B cell (primary cell): ENCODE data around the gene SDK1. TPM values are rescaled to one million over a fixed set of nuclear protein-coding genes. Genes with fewer than 3 reads are reported as not detected.

Source experiments
- ATAC-seq: fragments of 200-7000 bp; cut with Tn5 transposase; one replicate; pipeline ENCODE4 v1.10.0; 2021; ENCODE audit warnings: low read depth, mild to moderate bottlenecking, moderate number of reproducible peaks, moderate library complexity
- CTCF ChIA-PET: fragments of 350-600 bp; sonication (Branson Sonifier 250); formaldehyde crosslinking; loops from one replicate; lab custom pipeline; 2021; ENCODE audit warnings: antibody characterized with exemption, inconsistent platforms; lab: Charles Lee
- POLR2A ChIA-PET: fragments of 350-600 bp; sonication (Branson Sonifier 250); formaldehyde crosslinking; loops from one replicate; lab custom pipeline; 2021; ENCODE audit warnings: antibody characterized with exemption; lab: Charles Lee
- DNase-seq: peaks from one replicate; pipeline ENCODE4 v3.0.0; 2013
- H2AFZ ChIP-seq: 2 replicates; pipeline ENCODE4 v1.6.1; 2012; ENCODE audit warnings: mild to moderate bottlenecking, low read depth, low read length; ENCODE audit not compliant: insufficient read depth, poor library complexity, severe bottlenecking
- H3K27ac ChIP-seq, 2 donors: 1 replicate in 1 of 2; 2 replicates in 1 of 2; pipeline ENCODE4 v1.5.1; 2012 to 2013; ENCODE audit warnings: low read length in 2 of 2, mild to moderate bottlenecking in 2 of 2, moderate library complexity in 1 of 2
- H3K27me3 ChIP-seq, 4 experiments: fragments of 200-600 bp in 1 of 4; sonication (generic) in 1 of 4; replicated peaks in 1 of 4; 1 replicate in 2 of 4; 2 replicates in 2 of 4; pipeline versions ENCODE4 v1.6.1 to v1.7.0; 2013 to 2016; ENCODE audit warnings: low read length in 3 of 4, mild to moderate bottlenecking in 2 of 4, mixed read lengths in 1 of 4, moderate library complexity in 1 of 4; ENCODE audit not compliant: insufficient read depth in 4 of 4, control insufficient read depth in 3 of 4; ENCODE audit errors: control extremely low read depth in 1 of 4
- H3K36me3 ChIP-seq, 2 experiments: replicated peaks in 1 of 2; 1 replicate in 1 of 2; 2 replicates in 1 of 2; pipeline versions ENCODE4 v1.6.1 to v1.7.1; 2013; ENCODE audit warnings: low read length in 1 of 2; ENCODE audit not compliant: insufficient read depth in 2 of 2, control insufficient read depth in 1 of 2; ENCODE audit errors: control extremely low read depth in 1 of 2, extremely low read depth in 1 of 2
- H3K4me1 ChIP-seq, 2 donors: fragments of 200-600 bp in 1 of 2; sonication (generic) in 1 of 2; 1 replicate in 1 of 2; 2 replicates in 1 of 2; pipeline versions ENCODE4 v1.5.1 to v1.6.1; 2013 to 2017; ENCODE audit warnings: low read length in 2 of 2; ENCODE audit not compliant: control insufficient read depth in 2 of 2, insufficient read depth in 2 of 2
- H3K4me2 ChIP-seq: replicated peaks from 2 replicates; pipeline ENCODE3; 2012; ENCODE audit warnings: mild to moderate bottlenecking, low read depth, low read length; ENCODE audit not compliant: poor library complexity, severe bottlenecking
- H3K4me3 ChIP-seq, 5 experiments: fragments of 200-600 bp in 1 of 5; sonication (generic) in 1 of 5; 1 replicate in 3 of 5; 2 replicates in 2 of 5; pipeline versions ENCODE4 v1.5.1 to v1.7.0; 2011 to 2016; ENCODE audit warnings: low read length in 4 of 5, mild to moderate bottlenecking in 4 of 5, low read depth in 2 of 5, control low read depth in 1 of 5, moderate library complexity in 1 of 5; ENCODE audit not compliant: insufficient read depth in 1 of 5; ENCODE audit errors: control extremely low read depth in 1 of 5, extremely low read depth in 1 of 5
- H3K79me2 ChIP-seq: fragments of 200-600 bp; sonication (generic); one replicate; pipeline ENCODE4 v1.6.0; 2016; ENCODE audit warnings: low read length; ENCODE audit not compliant: control insufficient read depth, insufficient read depth
- H3K9ac ChIP-seq: fragments of 200-600 bp; sonication (generic); 2 replicates; pipeline ENCODE4 v1.6.1; 2017; ENCODE audit warnings: mild to moderate bottlenecking, low read length, moderate library complexity
- H3K9me3 ChIP-seq, 3 donors: one replicate each; pipeline versions ENCODE4 v1.6.1 to v1.7.1; 2013; ENCODE audit warnings: low read length in 2 of 3; ENCODE audit not compliant: control insufficient read depth in 2 of 3, insufficient read depth in 1 of 3; ENCODE audit errors: control extremely low read depth in 1 of 3
- H4K20me1 ChIP-seq: 2 replicates; pipeline ENCODE4 v1.6.0; 2012; ENCODE audit warnings: mild to moderate bottlenecking, low read length; ENCODE audit not compliant: insufficient read depth, control insufficient read depth, poor library complexity, severe bottlenecking
- H3K27ac Mint-ChIP-seq: one replicate; pipeline ENCODE4 v1.8.0; 2021; ENCODE audit warnings: mixed read lengths
- H3K27me3 Mint-ChIP-seq: one replicate; pipeline ENCODE4 v1.8.0; 2021; ENCODE audit warnings: mixed read lengths
- H3K4me1 Mint-ChIP-seq: one replicate; pipeline ENCODE4 v1.8.0; 2021; ENCODE audit warnings: mixed read lengths
- H3K4me3 Mint-ChIP-seq: one replicate; pipeline ENCODE4 v1.8.0; 2021; ENCODE audit warnings: mixed read lengths
- H3K9me3 Mint-ChIP-seq: one replicate; pipeline ENCODE4 v1.8.0; 2022; ENCODE audit warnings: mixed read lengths; ENCODE audit not compliant: insufficient read depth
- CTCF ChIP-seq: fragments of 200-600 bp; IDR thresholded peaks from one replicate; pipeline ENCODE4 v1.8.0; 2022; ENCODE audit warnings: antibody characterized with exemption, mild to moderate bottlenecking
- EZH2 ChIP-seq: IDR thresholded peaks from 2 replicates; pipeline ENCODE4 v1.6.1; 2012; ENCODE audit warnings: borderline replicate concordance, low read depth, mild to moderate bottlenecking, moderate library complexity, low read length; ENCODE audit not compliant: insufficient read depth, poor library complexity, severe bottlenecking
- WGBS: methylation state at CpG from one replicate; pipeline ENCODE4 v1.1.5; 2013; ENCODE audit warnings: missing lambda C conversion rate; ENCODE audit not compliant: insufficient coverage; 5-methylcytosine and 5-hydroxymethylcytosine counted together
- intact Hi-C: fragments of 100-400 bp; cut with micrococcal nuclease; formaldehyde crosslinking; loops from one replicate; pipeline ENCODE4 v1.10.0; 2022
- polyA plus RNA-seq: library from polyadenylated mRNA; depleted of rRNA; stranded (reverse); fragments of >200 nt; gene quantifications from 2 replicates; pipeline ENCODE4 v1.2.3, GENCODE V29; 2012
- total RNA-seq, 2 donors: library from RNA; stranded (reverse); fragments of 120-200 nt in 1 of 2; gene quantifications; 1 replicate in 1 of 2; 2 replicates in 1 of 2; pipeline versions ENCODE4 v1.2.3 to v1.2.4, GENCODE V29; 2013 to 2022

SDK1 gene
- total and polyA plus RNA-seq, 2 donors (not counting 1 experiment from before 2014, with no cell fraction given): 0.73 to 2.0 TPM

GRCh38 chr7:3986927-3987326, 685.9 kb downstream of the SDK1 start:
- no peak overlapping the region for H3K27ac Mint-ChIP-seq
- H3K4me2 ChIP-seq: no peak overlapping the region
- H4K20me1 ChIP-seq: no peaks in the 10 kb centered on the region
- no peak overlapping the region for H3K9ac ChIP-seq
- no peaks in the 10 kb centered on the region for H3K27me3 ChIP-seq
- ATAC-seq: no peak
- POLR2A ChIA-PET: no interaction called here
- no peaks in the 10 kb centered on the region for H3K4me1 ChIP-seq
- peaks cover 3% of the 10 kb centered on the region for H3K9me3 Mint-ChIP-seq
- H3K27ac ChIP-seq: no peak overlapping the region
- no peaks in the 10 kb centered on the region for H3K36me3 ChIP-seq
- no peak overlapping the region for H3K4me3 ChIP-seq
- CTCF ChIA-PET: no interaction called here
- H3K4me1 Mint-ChIP-seq: no peaks in the 10 kb centered on the region
- no peaks in the 10 kb centered on the region for H3K27me3 Mint-ChIP-seq
- no peaks in the 10 kb centered on the region for H3K79me2 ChIP-seq
- WGBS: 93% methylated on average over 3 of the region's 5 CpGs
- no peak overlapping the region for H2AFZ ChIP-seq
- H3K4me3 Mint-ChIP-seq: no peak overlapping the region
- no peak for TF ChIP-seq CTCF
- H3K9me3 ChIP-seq: peaks cover 0 to 11% (median 0%) of the 10 kb centered on the region in 3 donors
- DNase-seq: no peak
- intact Hi-C loops: no loop called here

DNA sequence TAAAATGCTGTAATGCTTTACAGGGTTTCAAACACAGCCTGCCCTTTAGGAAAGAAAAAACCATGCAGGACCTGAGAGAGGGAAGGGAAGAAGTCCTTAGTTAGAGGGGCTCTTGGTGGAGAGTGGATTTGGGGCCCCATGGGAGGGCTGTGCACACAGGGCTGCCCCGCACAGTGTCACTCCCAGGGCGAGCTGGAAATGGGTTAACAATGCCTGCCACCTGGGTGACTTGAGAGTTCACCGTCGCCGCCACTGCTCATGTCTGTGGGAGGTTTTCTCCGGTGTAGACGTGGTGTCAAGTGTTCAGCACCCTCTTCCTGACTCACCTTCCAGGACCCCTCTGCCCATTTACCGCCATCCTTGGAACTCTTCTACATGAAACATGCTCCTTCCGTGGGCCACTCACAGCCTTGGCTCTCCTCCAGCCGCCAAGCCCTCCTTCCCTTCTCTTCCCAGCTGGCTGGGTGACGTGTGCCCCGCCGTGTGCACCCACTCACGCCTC, 686.4 kb downstream of the SDK1 start:
- POLR2A ChIA-PET: no interaction called here
- CTCF ChIA-PET: no interaction called here
- Histone ChIP-seq H3K9me3 (peaks cover 0 to 11% (median 0%) of the 10 kb centered on the region in 3 donors), H3K4me2 (no peak overlapping the region), H3K4me1 (no peaks in the 10 kb centered on the region), H3K27ac (no peak overlapping the region), H3K27me3 (no peaks in the 10 kb centered on the region), H4K20me1 (no peaks in the 10 kb centered on the region), H2AFZ (no peak overlapping the region), H3K79me2 (no peaks in the 10 kb centered on the region), H3K36me3 (no peaks in the 10 kb centered on the region), H3K4me3 (no peak overlapping the region), H3K9ac (no peak overlapping the region)
- H3K27me3 Mint-ChIP-seq: no peaks in the 10 kb centered on the region
- intact Hi-C loops: no loop called here
- H3K4me3 Mint-ChIP-seq: no peak overlapping the region
- TF ChIP-seq EZH2 (no peak), CTCF (no peak)
- H3K9me3 Mint-ChIP-seq: peaks cover 3% of the 10 kb centered on the region
- ATAC-seq (no peak), DNase-seq (no peak)
- no peaks in the 10 kb centered on the region for H3K4me1 Mint-ChIP-seq
- WGBS: 94% methylated on average over 9 of the region's 14 CpGs
- no peak overlapping the region for H3K27ac Mint-ChIP-seq
